Neural cell (in vitro differentiated cells): Measurements from ENCODE around the gene PMAIP1.

ENCODE experiments used
- CTCF ChIP-seq: fragments of 450-650 bp; IDR thresholded peaks from 2 replicates; pipeline ENCODE4 v1.5.1; 2014; ENCODE audit warnings: antibody characterized with exemption, mild to moderate bottlenecking, moderate library complexity; ENCODE audit not compliant: poor library complexity, severe bottlenecking
- EP300 ChIP-seq: fragments of 450-650 bp; conservative IDR thresholded peaks from 2 replicates; pipeline ENCODE4 v1.6.1; 2014; ENCODE audit warnings: antibody characterized with exemption, mild to moderate bottlenecking, moderate library complexity; ENCODE audit not compliant: poor library complexity, severe bottlenecking
- EZH2 ChIP-seq: fragments of 200-600, 300-800 bp; shearing (Covaris generic), sonication (generic); IDR thresholded peaks from 2 replicates; pipeline ENCODE4 v1.6.1; 2014; ENCODE audit warnings: antibody characterized with exemption, low read length, borderline replicate concordance, mild to moderate bottlenecking; ENCODE audit not compliant: insufficient read depth, poor library complexity, severe bottlenecking
- MXI1 ChIP-seq: fragments of 450-650 bp; conservative IDR thresholded peaks from 2 replicates; pipeline ENCODE4 v1.6.1; 2014; ENCODE audit warnings: antibody characterized with exemption, mild to moderate bottlenecking; ENCODE audit not compliant: poor library complexity, severe bottlenecking
- POLR2AphosphoS5 ChIP-seq: IDR thresholded peaks from 2 replicates; pipeline ENCODE4 v1.6.1; 2012
- RAD21 ChIP-seq: fragments of 450-650 bp; conservative IDR thresholded peaks from 2 replicates; pipeline ENCODE4 v1.6.1; 2014; ENCODE audit warnings: antibody characterized with exemption, mild to moderate bottlenecking, moderate library complexity
- REST ChIP-seq: IDR thresholded peaks from 2 replicates; pipeline ENCODE4 v1.6.1; 2012; ENCODE audit warnings: borderline replicate concordance
- TAF1 ChIP-seq: IDR thresholded peaks from 2 replicates; pipeline ENCODE4 v1.6.1; 2012; ENCODE audit warnings: low read depth

GRCh38 chr18:59908799-59909198 lies 9.0 kb downstream of the PMAIP1 start:
- no peak for TF ChIP-seq POLR2AphosphoS5
- TF ChIP-seq RAD21, result no peak
- TF ChIP-seq REST, result no peak
- no peak for TF ChIP-seq CTCF
- no peak for TF ChIP-seq MXI1
- no peak for TF ChIP-seq EP300
- no peak for TF ChIP-seq TAF1
- TF ChIP-seq EZH2, result no peak
